HepG2 (cell line): Measurements from ENCODE around the gene GGA2. TPM values are rescaled to one million over a fixed set of nuclear protein-coding genes. Genes with fewer than 3 reads are reported as not detected.
A peak's percentile ranks its signal among the peaks of the same experiment; 100 is the strongest.

Experiments
- DNMT3B ChIP-seq: conservative IDR thresholded peaks from 2 replicates; pipeline ENCODE4 v1.6.1; 2016; ENCODE audit warnings: missing biosample characterization, control low read depth
- EHMT2 ChIP-seq: fragments of 200-600 bp; sonication (generic); IDR thresholded peaks from 2 replicates; pipeline ENCODE4 v1.7.0; 2017; ENCODE audit warnings: antibody characterized with exemption, low read depth, low read length, borderline replicate concordance
- FOXK2 ChIP-seq: fragments of 450-650 bp; IDR thresholded peaks from 2 replicates; pipeline ENCODE4 v1.6.1; 2016
- KDM5B ChIP-seq: sonication (generic); formaldehyde crosslinking; IDR thresholded peaks from 2 replicates; pipeline ENCODE4 v1.4.0; 2020; ENCODE audit warnings: missing genetic modification reagents, mild to moderate bottlenecking, borderline replicate concordance
- KLF15 ChIP-seq: sonication (generic); formaldehyde crosslinking; IDR thresholded peaks from 2 replicates; pipeline ENCODE4 v1.8.1; 2023; ENCODE audit warnings: borderline replicate concordance, mild to moderate bottlenecking, inconsistent platforms, missing genetic modification reagents, mixed read lengths
- NFIC ChIP-seq: IDR thresholded peaks from 2 replicates; pipeline ENCODE4 v1.6.1; 2012; ENCODE audit warnings: mild to moderate bottlenecking, low read length, inconsistent platforms
- NFYC ChIP-seq: IDR thresholded peaks from 2 replicates; pipeline ENCODE4 v1.6.1; 2016; ENCODE audit warnings: missing genetic modification reagents, missing compliant biosample characterization
- PHF8 ChIP-seq: sonication (generic); formaldehyde crosslinking; IDR thresholded peaks from 2 replicates; pipeline ENCODE4 v1.5.0; 2020; ENCODE audit warnings: missing genetic modification reagents
- REL ChIP-seq: sonication (generic); formaldehyde crosslinking; conservative IDR thresholded peaks from 2 replicates; pipeline ENCODE4 v1.8.0; 2022; ENCODE audit warnings: mild to moderate bottlenecking, missing genetic modification reagents, moderate library complexity
- RELA ChIP-seq: sonication (generic); formaldehyde crosslinking; IDR thresholded peaks from 2 replicates; pipeline ENCODE4 v1.4.0; 2020; ENCODE audit warnings: missing genetic modification reagents
- U2AF1 ChIP-seq: fragments of 200-400 bp; formaldehyde crosslinking; optimal IDR thresholded peaks from 2 replicates; pipeline ENCODE3; 2017; ENCODE audit warnings: mild to moderate bottlenecking, low read depth, low read length
- ZBTB7A ChIP-seq: sonication (generic); formaldehyde crosslinking; IDR thresholded peaks from 2 replicates; pipeline ENCODE4 v1.8.0; 2022; ENCODE audit warnings: mild to moderate bottlenecking, missing genetic modification reagents
- ZNF720 ChIP-seq: sonication (generic); formaldehyde crosslinking; IDR thresholded peaks from 2 replicates; pipeline ENCODE4 v1.4.0; 2020; ENCODE audit warnings: missing genetic modification reagents
- ZNF724P ChIP-seq: sonication (generic); formaldehyde crosslinking; IDR thresholded peaks from 2 replicates; pipeline ENCODE4 v1.8.0; 2022; ENCODE audit warnings: missing genetic modification reagents, borderline replicate concordance
- polyA plus RNA-seq, 8 experiments: library from polyadenylated mRNA; depleted of rRNA in 3 of 8; stranded (reverse) in 7 of 8; unstranded in 1 of 8; fragments of >200 nt; fragmentation: Illumina TruSeq in 4 of 8; extraction: Trizol in 4 of 8; gene quantifications; 2 replicates each; pipeline versions ENCODE4 v1.2.1 to v1.2.3, GENCODE V29; 2011 to 2016; ENCODE audit warnings: low read depth in 4 of 8, missing spikeins in 1 of 8, mixed read lengths in 1 of 8; ENCODE audit not compliant: insufficient read depth in 1 of 8
- total RNA-seq, 5 experiments: library from RNA; depleted of rRNA; stranded (reverse); fragments of >200 nt; fragmentation: Illumina TruSeq; extraction: Trizol; gene quantifications; 2 replicates each; pipeline ENCODE4 v1.2.3, GENCODE V29; 2016; ENCODE audit warnings: low read depth in 1 of 5
- TF ChIP-seq, protein P1 (sequence below), 2 experiments: sonication (generic) in 1 of 2; formaldehyde crosslinking in 1 of 2; IDR thresholded peaks; 2 replicates each; pipeline versions ENCODE4 v1.6.1 to v1.9.0; 2014 to 2022; ENCODE audit warnings: antibody characterized with exemption in 1 of 2, borderline replicate concordance in 1 of 2, inconsistent platforms in 1 of 2, low read depth in 1 of 2, missing genetic modification reagents in 1 of 2
- TF ChIP-seq, protein P2 (sequence below): sonication (generic); formaldehyde crosslinking; IDR thresholded peaks from 2 replicates; pipeline ENCODE4 v1.4.0; 2020; ENCODE audit warnings: mild to moderate bottlenecking, missing genetic modification reagents
- TF ChIP-seq, protein P3 (sequence below): sonication (generic); formaldehyde crosslinking; IDR thresholded peaks from 2 replicates; pipeline ENCODE4 v1.5.0; 2020; ENCODE audit warnings: missing genetic modification reagents, mild to moderate bottlenecking, borderline replicate concordance
- TF ChIP-seq, protein P4 (sequence below): sonication (generic); formaldehyde crosslinking; IDR thresholded peaks from 2 replicates; pipeline ENCODE4 v1.5.0; 2020; ENCODE audit warnings: mild to moderate bottlenecking, missing genetic modification reagents, moderate library complexity

GGA2 gene
- total and polyA plus RNA-seq, 2 of the 13 experiments (the other 11 are each of a cell fraction or from before 2014, with no cell fraction given), result 51.5 to 69.8 TPM

DNA sequence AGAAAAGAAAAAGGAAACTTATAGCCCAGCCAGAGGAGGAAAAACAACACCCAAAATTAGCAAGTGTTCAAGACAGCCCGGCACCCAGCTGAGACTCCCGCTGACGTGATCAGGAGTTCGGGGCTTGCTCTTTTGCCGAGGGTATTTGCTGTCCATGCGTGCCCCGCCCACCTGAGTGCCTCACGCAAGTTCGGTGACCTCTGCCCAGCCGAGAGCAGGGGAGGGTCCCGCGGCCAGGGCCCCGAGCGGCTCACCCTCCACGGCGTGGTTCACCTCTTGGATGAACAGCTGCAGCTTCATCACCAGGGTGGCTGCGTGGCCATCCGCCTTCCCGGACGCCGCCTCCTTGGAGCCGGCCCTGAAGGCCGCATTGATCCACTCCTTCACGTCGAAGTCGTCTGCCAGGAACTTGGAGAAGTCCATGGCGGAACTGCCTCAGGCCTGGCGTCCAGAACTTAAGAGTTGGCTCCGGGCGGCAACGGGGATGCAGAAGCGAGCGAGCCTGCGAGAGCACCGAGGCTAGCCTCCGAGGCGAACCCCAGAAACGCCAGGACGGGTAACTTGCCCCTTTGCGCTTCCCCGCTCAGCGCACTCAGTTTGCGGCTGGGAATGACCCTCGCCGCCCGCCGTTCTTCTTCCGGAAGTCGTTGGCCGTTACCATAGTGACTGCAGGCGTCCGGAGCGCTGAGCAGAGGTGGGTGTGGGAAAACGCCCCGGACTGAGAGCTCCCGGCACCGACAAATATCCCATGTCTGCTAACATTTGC, 57.5 kb downstream of the GGA2 start, which contains the start of gene COG7 (continued):
- TF ChIP-seq, protein P1, sequence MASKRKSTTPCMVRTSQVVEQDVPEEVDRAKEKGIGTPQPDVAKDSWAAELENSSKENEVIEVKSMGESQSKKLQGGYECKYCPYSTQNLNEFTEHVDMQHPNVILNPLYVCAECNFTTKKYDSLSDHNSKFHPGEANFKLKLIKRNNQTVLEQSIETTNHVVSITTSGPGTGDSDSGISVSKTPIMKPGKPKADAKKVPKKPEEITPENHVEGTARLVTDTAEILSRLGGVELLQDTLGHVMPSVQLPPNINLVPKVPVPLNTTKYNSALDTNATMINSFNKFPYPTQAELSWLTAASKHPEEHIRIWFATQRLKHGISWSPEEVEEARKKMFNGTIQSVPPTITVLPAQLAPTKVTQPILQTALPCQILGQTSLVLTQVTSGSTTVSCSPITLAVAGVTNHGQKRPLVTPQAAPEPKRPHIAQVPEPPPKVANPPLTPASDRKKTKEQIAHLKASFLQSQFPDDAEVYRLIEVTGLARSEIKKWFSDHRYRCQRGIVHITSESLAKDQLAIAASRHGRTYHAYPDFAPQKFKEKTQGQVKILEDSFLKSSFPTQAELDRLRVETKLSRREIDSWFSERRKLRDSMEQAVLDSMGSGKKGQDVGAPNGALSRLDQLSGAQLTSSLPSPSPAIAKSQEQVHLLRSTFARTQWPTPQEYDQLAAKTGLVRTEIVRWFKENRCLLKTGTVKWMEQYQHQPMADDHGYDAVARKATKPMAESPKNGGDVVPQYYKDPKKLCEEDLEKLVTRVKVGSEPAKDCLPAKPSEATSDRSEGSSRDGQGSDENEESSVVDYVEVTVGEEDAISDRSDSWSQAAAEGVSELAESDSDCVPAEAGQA (IDR thresholded peaks at IDR 0.05; ENCODE audit: low read depth), result peak; percentile 44
- TF ChIP-seq, protein P1 (CRISPR knock-in tag; IDR thresholded peaks at IDR 0.05; ENCODE audit: borderline replicate concordance), result peak; percentile 96; the same call in 1 of the 2 replicates
- TF ChIP-seq REL (peak; percentile 88; the same call in 1 of the 2 replicates), NFYC (peak; percentile 18; the same call in 1 of the 2 replicates), DNMT3B (peak; percentile 99), ZNF720 (CRISPR knock-in tag) (no peak), EHMT2 (no peak), FOXK2 (0 out of 2 replicates have a peak, but pooled peaks have one; percentile 34), NFIC (no peak; the same call in 1 of the 2 replicates), RELA (CRISPR knock-in tag) (peak; percentile 51; the same call in 1 of the 2 replicates), ZNF724P (CRISPR knock-in tag) (peak; percentile 85), KDM5B (CRISPR knock-in tag) (peak; percentile 97; the same call in 1 of the 2 replicates), PHF8 (peak; percentile 100), ZBTB7A (peak; percentile 99), KLF15 (CRISPR knock-in tag) (peak; percentile 95), U2AF1 (peak; percentile 63)
- TF ChIP-seq, protein P2, sequence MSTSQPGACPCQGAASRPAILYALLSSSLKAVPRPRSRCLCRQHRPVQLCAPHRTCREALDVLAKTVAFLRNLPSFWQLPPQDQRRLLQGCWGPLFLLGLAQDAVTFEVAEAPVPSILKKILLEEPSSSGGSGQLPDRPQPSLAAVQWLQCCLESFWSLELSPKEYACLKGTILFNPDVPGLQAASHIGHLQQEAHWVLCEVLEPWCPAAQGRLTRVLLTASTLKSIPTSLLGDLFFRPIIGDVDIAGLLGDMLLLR (CRISPR knock-in tag), result peak; percentile 65
- TF ChIP-seq, protein P3, sequence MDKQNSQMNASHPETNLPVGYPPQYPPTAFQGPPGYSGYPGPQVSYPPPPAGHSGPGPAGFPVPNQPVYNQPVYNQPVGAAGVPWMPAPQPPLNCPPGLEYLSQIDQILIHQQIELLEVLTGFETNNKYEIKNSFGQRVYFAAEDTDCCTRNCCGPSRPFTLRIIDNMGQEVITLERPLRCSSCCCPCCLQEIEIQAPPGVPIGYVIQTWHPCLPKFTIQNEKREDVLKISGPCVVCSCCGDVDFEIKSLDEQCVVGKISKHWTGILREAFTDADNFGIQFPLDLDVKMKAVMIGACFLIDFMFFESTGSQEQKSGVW, result peak; percentile 95; the same call in 1 of the 2 replicates
- TF ChIP-seq, protein P4, sequence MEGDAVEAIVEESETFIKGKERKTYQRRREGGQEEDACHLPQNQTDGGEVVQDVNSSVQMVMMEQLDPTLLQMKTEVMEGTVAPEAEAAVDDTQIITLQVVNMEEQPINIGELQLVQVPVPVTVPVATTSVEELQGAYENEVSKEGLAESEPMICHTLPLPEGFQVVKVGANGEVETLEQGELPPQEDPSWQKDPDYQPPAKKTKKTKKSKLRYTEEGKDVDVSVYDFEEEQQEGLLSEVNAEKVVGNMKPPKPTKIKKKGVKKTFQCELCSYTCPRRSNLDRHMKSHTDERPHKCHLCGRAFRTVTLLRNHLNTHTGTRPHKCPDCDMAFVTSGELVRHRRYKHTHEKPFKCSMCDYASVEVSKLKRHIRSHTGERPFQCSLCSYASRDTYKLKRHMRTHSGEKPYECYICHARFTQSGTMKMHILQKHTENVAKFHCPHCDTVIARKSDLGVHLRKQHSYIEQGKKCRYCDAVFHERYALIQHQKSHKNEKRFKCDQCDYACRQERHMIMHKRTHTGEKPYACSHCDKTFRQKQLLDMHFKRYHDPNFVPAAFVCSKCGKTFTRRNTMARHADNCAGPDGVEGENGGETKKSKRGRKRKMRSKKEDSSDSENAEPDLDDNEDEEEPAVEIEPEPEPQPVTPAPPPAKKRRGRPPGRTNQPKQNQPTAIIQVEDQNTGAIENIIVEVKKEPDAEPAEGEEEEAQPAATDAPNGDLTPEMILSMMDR (CRISPR knock-in tag), result peak; percentile 27
